Measurements from ENCODE around the gene NAP1L4.

- peak in 1 of 11 experiments; percentile 8 for TF ChIP-seq CTCF (IDR thresholded peaks at IDR 0.05 in 8 of 11, conservative IDR thresholded peaks at IDR 0.05 in 3 of 11)
- no peak for TF ChIP-seq POLR2A (IDR thresholded peaks at IDR 0.05)
- peak; percentile 3 to 72 (median 36) for TF ChIP-seq POLR2AphosphoS5 (IDR thresholded peaks at IDR 0.05)
Observed at GRCh38 chr11:2944530-2944929, 47.6 kb downstream of the NAP1L4 start.
